ENCODE measurements around the gene SPEN. TPM values are rescaled to one million over a fixed set of nuclear protein-coding genes. Genes with fewer than 3 reads are reported as not detected.

SPEN gene
- total and polyA plus RNA-seq, 9 of the 15 experiments (the other 6 are each of a cell fraction or from before 2014, with no cell fraction given), result 5.7 to 87.5 (median 27.2) TPM

DNA sequence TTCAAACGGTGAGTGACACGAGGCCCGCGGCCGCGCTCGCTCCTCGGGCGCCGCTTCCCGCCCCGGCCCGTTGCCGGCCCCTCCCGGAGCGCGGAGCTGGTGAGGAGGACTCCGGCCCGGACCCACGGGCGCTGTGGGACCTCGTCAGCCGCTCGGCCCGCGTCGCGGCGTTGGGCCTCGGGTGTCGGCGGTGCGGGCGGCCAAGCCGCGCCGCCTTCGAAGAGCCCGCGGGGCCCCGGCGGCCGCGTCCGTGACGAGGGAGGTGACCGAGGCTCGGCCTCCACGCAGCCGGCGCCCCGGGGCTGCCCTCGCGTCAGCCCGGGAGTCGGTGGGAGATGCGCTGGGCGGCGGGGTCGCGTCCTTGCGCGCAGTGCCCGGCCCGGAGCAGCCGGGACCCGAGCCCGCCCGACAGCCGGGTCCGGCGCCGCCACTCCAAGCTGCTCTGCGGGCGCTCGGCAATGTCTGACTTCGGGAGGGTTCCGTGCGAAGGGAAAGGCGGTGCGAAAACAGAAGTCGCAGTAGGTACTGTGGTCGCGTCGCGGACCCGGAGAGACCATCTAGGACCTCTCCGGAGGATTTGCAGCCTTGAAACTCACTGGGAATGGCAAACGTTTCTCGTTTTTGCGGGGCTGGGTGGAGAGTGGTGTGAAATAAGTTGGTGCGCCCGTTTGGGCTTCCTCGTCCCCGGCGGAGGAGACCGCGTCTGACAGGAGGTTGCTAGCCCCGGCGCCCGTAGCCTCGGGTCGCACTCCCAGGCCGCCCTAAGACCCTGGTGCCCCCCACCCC lies 829 bp downstream of the SPEN start (continued):
- TF ChIP-seq FIP1L1 (IDR thresholded peaks at IDR 0.05; ENCODE audit: low read depth, low read length, poor library complexity, severe bottlenecking), result peak; percentile 35
- peak; percentile 27 for TF ChIP-seq TAF1 (IDR thresholded peaks at IDR 0.05; ENCODE audit: control insufficient read depth, extremely low read depth, insufficient read depth, low read length, severe bottlenecking)

DNA sequence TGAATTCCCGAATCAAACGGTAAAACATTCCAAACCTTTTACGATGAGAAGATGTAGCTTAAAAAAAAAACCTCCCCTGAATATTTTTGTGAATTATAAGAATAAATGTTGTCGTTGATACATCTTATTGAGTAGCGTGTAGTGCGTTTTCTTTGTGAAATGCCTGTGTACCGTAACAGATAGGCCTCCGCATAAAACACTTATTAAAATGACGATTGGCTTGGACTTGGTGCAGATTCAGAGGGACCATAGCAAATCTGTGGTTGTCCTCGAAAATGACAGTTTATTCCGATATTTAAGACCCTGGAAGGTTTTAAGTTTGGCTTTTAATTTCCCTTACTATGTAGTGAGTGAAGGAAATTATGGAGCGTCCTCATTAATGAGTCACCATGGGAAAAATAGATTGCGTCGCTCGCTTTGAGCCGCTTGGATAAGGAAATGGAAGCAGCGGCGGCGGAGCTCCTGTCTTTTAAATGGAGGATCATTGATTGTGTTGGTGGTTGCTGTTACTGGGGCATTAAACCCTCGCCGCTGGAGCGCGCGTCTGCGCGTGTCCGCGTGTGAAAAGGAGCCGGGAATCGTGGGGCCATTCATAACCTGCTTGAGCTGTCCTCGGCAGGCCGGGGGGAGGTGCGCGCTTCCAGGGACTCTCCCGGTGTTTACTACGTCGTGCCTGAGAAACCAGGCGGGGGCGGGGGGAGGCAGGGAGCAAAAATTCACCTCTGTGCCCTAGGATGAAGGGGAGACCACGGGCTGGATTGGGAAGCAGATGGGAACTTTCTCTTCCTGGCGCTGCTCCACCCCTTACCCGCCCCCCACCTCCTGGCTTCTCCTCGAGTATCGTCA lies 1.6 kb downstream of the SPEN start:
- peak; percentile 23 for FAIRE-seq
- BruUV-seq (replicated peaks), result TSS peak; percentile 54
- TF ChIP-seq, protein P1, sequence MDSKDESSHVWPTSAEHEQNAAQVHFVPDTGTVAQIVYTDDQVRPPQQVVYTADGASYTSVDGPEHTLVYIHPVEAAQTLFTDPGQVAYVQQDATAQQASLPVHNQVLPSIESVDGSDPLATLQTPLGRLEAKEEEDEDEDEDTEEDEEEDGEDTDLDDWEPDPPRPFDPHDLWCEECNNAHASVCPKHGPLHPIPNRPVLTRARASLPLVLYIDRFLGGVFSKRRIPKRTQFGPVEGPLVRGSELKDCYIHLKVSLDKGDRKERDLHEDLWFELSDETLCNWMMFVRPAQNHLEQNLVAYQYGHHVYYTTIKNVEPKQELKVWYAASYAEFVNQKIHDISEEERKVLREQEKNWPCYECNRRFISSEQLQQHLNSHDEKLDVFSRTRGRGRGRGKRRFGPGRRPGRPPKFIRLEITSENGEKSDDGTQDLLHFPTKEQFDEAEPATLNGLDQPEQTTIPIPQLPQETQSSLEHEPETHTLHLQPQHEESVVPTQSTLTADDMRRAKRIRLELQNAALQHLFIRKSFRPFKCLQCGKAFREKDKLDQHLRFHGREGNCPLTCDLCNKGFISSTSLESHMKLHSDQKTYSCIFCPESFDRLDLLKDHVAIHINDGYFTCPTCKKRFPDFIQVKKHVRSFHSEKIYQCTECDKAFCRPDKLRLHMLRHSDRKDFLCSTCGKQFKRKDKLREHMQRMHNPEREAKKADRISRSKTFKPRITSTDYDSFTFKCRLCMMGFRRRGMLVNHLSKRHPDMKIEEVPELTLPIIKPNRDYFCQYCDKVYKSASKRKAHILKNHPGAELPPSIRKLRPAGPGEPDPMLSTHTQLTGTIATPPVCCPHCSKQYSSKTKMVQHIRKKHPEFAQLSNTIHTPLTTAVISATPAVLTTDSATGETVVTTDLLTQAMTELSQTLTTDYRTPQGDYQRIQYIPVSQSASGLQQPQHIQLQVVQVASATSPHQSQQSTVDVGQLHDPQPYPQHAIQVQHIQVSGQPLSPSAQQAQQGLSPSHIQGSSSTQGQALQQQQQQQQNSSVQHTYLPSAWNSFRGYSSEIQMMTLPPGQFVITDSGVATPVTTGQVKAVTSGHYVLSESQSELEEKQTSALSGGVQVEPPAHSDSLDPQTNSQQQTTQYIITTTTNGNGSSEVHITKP (IDR thresholded peaks at IDR 0.05; ENCODE audit: partially characterized antibody), result peak; percentile 9
- TF ChIP-seq ZNF384 (IDR thresholded peaks at IDR 0.05; ENCODE audit: low read depth, low read length), result no peak
- TF ChIP-seq, protein P2, sequence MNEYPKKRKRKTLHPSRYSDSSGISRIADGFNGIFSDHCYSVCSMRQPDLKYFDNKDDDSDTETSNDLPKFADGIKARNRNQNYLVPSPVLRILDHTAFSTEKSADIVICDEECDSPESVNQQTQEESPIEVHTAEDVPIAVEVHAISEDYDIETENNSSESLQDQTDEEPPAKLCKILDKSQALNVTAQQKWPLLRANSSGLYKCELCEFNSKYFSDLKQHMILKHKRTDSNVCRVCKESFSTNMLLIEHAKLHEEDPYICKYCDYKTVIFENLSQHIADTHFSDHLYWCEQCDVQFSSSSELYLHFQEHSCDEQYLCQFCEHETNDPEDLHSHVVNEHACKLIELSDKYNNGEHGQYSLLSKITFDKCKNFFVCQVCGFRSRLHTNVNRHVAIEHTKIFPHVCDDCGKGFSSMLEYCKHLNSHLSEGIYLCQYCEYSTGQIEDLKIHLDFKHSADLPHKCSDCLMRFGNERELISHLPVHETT (CRISPR knock-in tag; conservative IDR thresholded peaks at IDR 0.05 in 1 of 2, IDR thresholded peaks at IDR 0.05 in 1 of 2), result no peak; a peak in 1 of 4 replicates
- TF ChIP-seq MECOM (CRISPR knock-in tag; IDR thresholded peaks at IDR 0.05), result no peak
- no peak for TF ChIP-seq SETDB1 (IDR thresholded peaks at IDR 0.05; ENCODE audit: low read length)
- no peak for TF ChIP-seq NONO (IDR thresholded peaks at IDR 0.05; ENCODE audit: low read depth in 2 of 2, low read length in 1 of 2)
- no peak for TF ChIP-seq ZNF707 (CRISPR knock-in tag; conservative IDR thresholded peaks at IDR 0.05)
- TF ChIP-seq NFXL1 (CRISPR knock-in tag; IDR thresholded peaks at IDR 0.05), result no peak
- TF ChIP-seq ZZZ3 (IDR thresholded peaks at IDR 0.05), result no peak
- no peak for TF ChIP-seq CC2D1A (IDR thresholded peaks at IDR 0.05)

More for the DNA sequence above, 1.6 kb downstream of the SPEN start:
- intact Hi-C loops (cut with micrococcal nuclease), result loop anchor here (1.0 to 2.0 kb wide), 2 partner anchors 14 to 38 kb away; no protein-coding TSS in a partner anchor
- peak; percentile 52 for ATAC-seq
- H3K36me3 ChIP-seq (ENCODE audit: control insufficient read depth, insufficient read depth, low read length), result peaks cover 11% of the 10 kb centered on the region; the same call in 2 of the 3 replicates
- peak overlapping the region; percentile 79 for H2AFZ ChIP-seq (ENCODE audit: low read depth, low read length)
- no peaks in the 10 kb centered on the region for H3K9me3 ChIP-seq (replicated peaks; ENCODE audit: control insufficient read depth, insufficient read depth, low read depth, low read length)
- peak overlapping the region; percentile 62 for H3K4me3 ChIP-seq
- under 1% methylated on average over 39 of the region's 44 CpGs for WGBS (ENCODE audit: insufficient coverage, low coverage, missing lambda C conversion rate)
- H3K4me2 ChIP-seq (ENCODE audit: insufficient read depth, low read length), result peak overlapping the region; percentile 99
- POLR2A ChIA-PET, result interaction anchor here (0.5 to 10.4 kb wide), 25 partner anchors 8 to 750 kb away, joined by 3 to 133 read pairs (median 6); partner anchors contain the start of gene DNAJC16
- H3K79me2 ChIP-seq (ENCODE audit: control insufficient read depth, insufficient read depth, low read length), result peaks cover 93% of the 10 kb centered on the region
- peaks cover 6 to 35% of the 10 kb centered on the region in 2 experiments for H3K4me1 ChIP-seq (replicated peaks in 1 of 2; ENCODE audit: control insufficient read depth in 2 of 2, insufficient read depth in 2 of 2, low read length in 2 of 2)
- H3K9ac ChIP-seq (ENCODE audit: insufficient read depth in 1 of 2, low read depth in 2 of 2, low read length in 2 of 2), result peak overlapping the region; percentile 88 to 99
- H3K27me3 ChIP-seq (ENCODE audit: control insufficient read depth in 2 of 2, insufficient read depth in 2 of 2, low read length in 2 of 2), result no peaks in the 10 kb centered on the region
- in situ Hi-C loops (cut with MboI), result no loop called here
- H4K20me1 ChIP-seq (replicated peaks; ENCODE audit: control insufficient read depth, insufficient read depth, low read length), result 0 out of 2 replicates have a peak, but pooled peaks cover 4% of the 10 kb centered on the region
- peak; percentile 65 to 94 (median 68) for DNase-seq (ENCODE audit: extremely low read depth in 1 of 4, low spot score in 3 of 4)
- CTCF ChIA-PET (ENCODE audit: low intra/inter-chr PET ratio), result no interaction called here
- peak overlapping the region; percentile 97 for H3K27ac ChIP-seq (ENCODE audit: extremely low read depth, low read depth, low read length)
- no peaks in the 10 kb centered on the region for H3K9me1 ChIP-seq (ENCODE audit: control insufficient read depth, insufficient read depth, low read length)

All from K562 (cell line).